Brain microvascular endothelial cell (primary cell): ENCODE data around the gene TGM5.

ENCODE experiments used
- DNase-seq: peaks from one replicate; pipeline ENCODE4 v3.0.0-alpha.2; 2020
- H3K27ac ChIP-seq: fragments of 250-450 bp; sonication (Bioruptor Pico); 2 replicates; pipeline ENCODE4 v1.5.1; 2020; ENCODE audit warnings: mild to moderate bottlenecking, moderate library complexity
- H3K27me3 ChIP-seq: fragments of 250-450 bp; sonication (Bioruptor Pico); replicated peaks from 2 replicates; pipeline ENCODE4 v1.5.1; 2020; ENCODE audit warnings: mild to moderate bottlenecking
- H3K36me3 ChIP-seq: fragments of 250-450 bp; sonication (Bioruptor Pico); replicated peaks from 2 replicates; pipeline ENCODE4 v1.5.1; 2020; ENCODE audit warnings: mild to moderate bottlenecking
- H3K4me3 ChIP-seq: 2 replicates; pipeline ENCODE4 v1.5.1; 2011; ENCODE audit warnings: low read depth, mild to moderate bottlenecking, control low read depth, low read length, moderate library complexity
- CTCF ChIP-seq: IDR thresholded peaks from 2 replicates; pipeline ENCODE4 v1.5.1; 2011; ENCODE audit warnings: low read depth, mild to moderate bottlenecking, moderate library complexity, low read length, control low read depth, inconsistent platforms; ENCODE audit errors: missing control alignments
- in situ Hi-C: cut with HindIII; loops from 2 replicates; pipeline ENCODE4 v1.10.0; 2017; ENCODE audit warnings: low sequenced_read_pairs, low pct_ligation_motif_present

Gene TGM5

GRCh38 chr15:43249236-43249635, 17.5 kb downstream of the TGM5 start:
- in situ Hi-C loops, result no loop called here
- Histone ChIP-seq H3K4me3 (no peak overlapping the region), H3K27me3 (peaks cover 9% of the 10 kb centered on the region), H3K27ac (peak overlapping the region; percentile 35), H3K36me3 (no peaks in the 10 kb centered on the region)
- DNase-seq, result no peak
- TF ChIP-seq CTCF, result no peak

- no peaks in the 10 kb centered on the region for H3K36me3 ChIP-seq
- in situ Hi-C loops, result no loop called here
- no peak for TF ChIP-seq CTCF
- no peak overlapping the region for H3K27ac ChIP-seq
- no peak overlapping the region for H3K4me3 ChIP-seq
- no peak for DNase-seq
- peaks cover 14% of the 10 kb centered on the region for H3K27me3 ChIP-seq
Measured at GRCh38 chr15:43246261-43246774, 20.4 kb downstream of the TGM5 start.

- no peak overlapping the region for H3K4me3 ChIP-seq
- DNase-seq, result no peak
- H3K27ac ChIP-seq, result no peak overlapping the region
- peaks cover 15% of the 10 kb centered on the region for H3K27me3 ChIP-seq
- in situ Hi-C loops, result no loop called here
- no peaks in the 10 kb centered on the region for H3K36me3 ChIP-seq
- TF ChIP-seq CTCF, result no peak
Measured at GRCh38 chr15:43244092-43244491, 22.6 kb downstream of the TGM5 start.

GRCh38 chr15:43243020-43243645, 23.6 kb downstream of the TGM5 start:
- no peak overlapping the region for H3K4me3 ChIP-seq
- H3K27me3 ChIP-seq, result peaks cover 17% of the 10 kb centered on the region
- no peak overlapping the region for H3K27ac ChIP-seq
- DNase-seq, result no peak
- TF ChIP-seq CTCF, result no peak
- H3K36me3 ChIP-seq, result no peaks in the 10 kb centered on the region
- in situ Hi-C loops, result no loop called here

GRCh38 chr15:43242616-43243015, 24.1 kb downstream of the TGM5 start:
- no peak overlapping the region for H3K4me3 ChIP-seq
- in situ Hi-C loops, result no loop called here
- no peak overlapping the region for H3K27ac ChIP-seq
- no peaks in the 10 kb centered on the region for H3K36me3 ChIP-seq
- no peak for TF ChIP-seq CTCF
- H3K27me3 ChIP-seq, result peaks cover 17% of the 10 kb centered on the region
- no peak for DNase-seq

GRCh38 chr15:43241100-43241499, 25.6 kb downstream of the TGM5 start:
- H3K27ac ChIP-seq, result no peak overlapping the region
- H3K4me3 ChIP-seq, result no peak overlapping the region
- in situ Hi-C loops, result no loop called here
- TF ChIP-seq CTCF, result no peak
- H3K36me3 ChIP-seq, result no peaks in the 10 kb centered on the region
- H3K27me3 ChIP-seq, result peaks cover 17% of the 10 kb centered on the region
- DNase-seq, result no peak
